OCI-LY1 (cell line): ENCODE results near the gene PRKCA.

ENCODE experiments used
- CTCF ChIP-seq: fragments of 200-600 bp; sonication (generic), shearing (Covaris generic); IDR thresholded peaks from 2 replicates; pipeline ENCODE4 v1.5.1; 2017; ENCODE audit warnings: mild to moderate bottlenecking, antibody characterized with exemption, low read length, moderate library complexity, mixed read lengths
- EZH2 ChIP-seq: fragments of 200-600 bp; sonication (generic), shearing (Covaris generic); IDR thresholded peaks from 2 replicates; pipeline ENCODE4 v1.8.0; 2017; ENCODE audit warnings: borderline replicate concordance, mixed run types, mild to moderate bottlenecking, antibody characterized with exemption, low read length, moderate library complexity, mixed read lengths

- TF ChIP-seq CTCF (no peak), EZH2 (no peak)
Observed at GRCh38 chr17:66455060-66455459, 152.6 kb downstream of the PRKCA start.
